HCT116 (cell line): ENCODE measurements around the gene KNCN. TPM values are rescaled to one million over a fixed set of nuclear protein-coding genes. Genes with fewer than 3 reads are reported as not detected.

ENCODE experiments used
- ATAC-seq: fragments of 200-7000 bp; cut with Tn5 transposase; 2 replicates; pipeline ENCODE4 v1.9.1; 2020; ENCODE audit warnings: mild to moderate bottlenecking, moderate library complexity
- BruUV-seq: library from RNA; stranded (reverse); fragments of 400-500 nt; replicated peaks from 2 replicates; lab custom pipeline; 2021; lab: Mats Ljungman, UMichigan
- CTCF ChIA-PET: fragments of 300-600 bp; sonication (Branson Sonifier 250); formaldehyde crosslinking; loops from one replicate; lab custom pipeline; 2021; ENCODE audit warnings: antibody characterized with exemption; lab: Charles Lee
- POLR2A ChIA-PET: fragments of 300-600, 350-600 bp; sonication (Branson Sonifier 250); formaldehyde crosslinking; loops from one replicate; lab custom pipeline; 2021; ENCODE audit warnings: antibody characterized with exemption; lab: Charles Lee
- RAD21 ChIA-PET, 2 experiments: fragments of 300-600 bp; sonication (Branson Sonifier 250); formaldehyde crosslinking; loops; one replicate each; lab custom pipeline; 2023; ENCODE audit warnings: low total read pairs in 2 of 2; ENCODE audit not compliant: uncharacterized antibody in 2 of 2, unreplicated experiment in 2 of 2, low non-redundant PET in 1 of 2; lab: Charles Lee
- DNase-seq: peaks from one replicate; pipeline ENCODE4 v3.0.0-alpha.2; 2010; ENCODE audit warnings: low read depth, low spot score
- H2AFZ ChIP-seq: fragments of 200-600 bp; shearing (Covaris generic), sonication (generic); 2 replicates; pipeline ENCODE4 v1.6.1; 2017; ENCODE audit warnings: low read depth, mixed run types, mixed read lengths, antibody characterized with exemption, low read length; ENCODE audit not compliant: poor library complexity, severe bottlenecking
- H3K27ac ChIP-seq: 2 replicates; pipeline ENCODE4 v1.5.1; 2012; ENCODE audit warnings: low read depth, low read length
- H3K27me3 ChIP-seq: fragments of 200-600 bp; sonication (generic); 2 replicates; pipeline ENCODE4 v1.6.1; 2016; ENCODE audit warnings: mixed run types, low read length, mixed read lengths; ENCODE audit not compliant: insufficient read depth
- H3K36me3 ChIP-seq, 2 experiments: fragments of 200-500 bp in 1 of 2; fragments of 200-600 bp in 1 of 2; sonication (Bioruptor generic) in 1 of 2; sonication (generic) in 1 of 2; 2 replicates each; pipeline versions ENCODE4 v1.5.1 to v1.6.1; 2014 to 2016; ENCODE audit warnings: low read length in 2 of 2, inconsistent platforms in 1 of 2, mixed read lengths in 1 of 2, mixed run types in 1 of 2; ENCODE audit not compliant: insufficient read depth in 2 of 2, control insufficient read depth in 1 of 2
- H3K4me1 ChIP-seq, 2 experiments: fragments of 200-600 bp in 1 of 2; sonication (generic) in 1 of 2; 2 replicates each; pipeline versions ENCODE4 v1.5.1 to v1.6.1; 2012 to 2017; ENCODE audit warnings: low read length in 2 of 2, inconsistent platforms in 1 of 2, mild to moderate bottlenecking in 1 of 2, mixed read lengths in 1 of 2, mixed run types in 1 of 2, moderate library complexity in 1 of 2; ENCODE audit not compliant: insufficient read depth in 2 of 2, control insufficient read depth in 1 of 2
- H3K4me2 ChIP-seq: fragments of 200-600 bp; sonication (generic); 2 replicates; pipeline ENCODE4 v1.6.1; 2017; ENCODE audit warnings: mixed run types, low read length, mixed read lengths
- H3K4me3 ChIP-seq, 2 experiments: fragments of 200-600 bp in 1 of 2; sonication (generic) in 1 of 2; replicated peaks in 1 of 2; 2 replicates each; pipeline ENCODE4 v1.5.1; 2011 to 2016; ENCODE audit warnings: low read length in 2 of 2, control low read depth in 1 of 2, low read depth in 1 of 2, mild to moderate bottlenecking in 1 of 2, mixed read lengths in 1 of 2, mixed run types in 1 of 2
- H3K79me2 ChIP-seq: fragments of 200-600 bp; sonication (generic); 2 replicates; pipeline ENCODE4 v1.6.1; 2017; ENCODE audit warnings: mild to moderate bottlenecking, mixed run types, low read length, moderate library complexity, mixed read lengths; ENCODE audit not compliant: insufficient read depth
- H3K9ac ChIP-seq: fragments of 200-600 bp; sonication (generic); 2 replicates; pipeline ENCODE4 v1.6.1; 2016; ENCODE audit warnings: low read length, mixed read lengths
- H3K9me2 ChIP-seq: fragments of 200-600 bp; sonication (generic), shearing (Covaris generic); 2 replicates; pipeline ENCODE4 v1.6.1; 2017; ENCODE audit warnings: mixed run types, mild to moderate bottlenecking, moderate library complexity; ENCODE audit not compliant: insufficient read depth
- H3K9me3 ChIP-seq, 2 experiments: fragments of 200-500 bp in 1 of 2; fragments of 200-600 bp in 1 of 2; sonication (Bioruptor generic) in 1 of 2; sonication (generic) in 1 of 2; 2 replicates each; pipeline ENCODE4 v1.6.1; 2014 to 2017; ENCODE audit warnings: low read length in 2 of 2, mixed read lengths in 2 of 2, inconsistent platforms in 1 of 2, low read depth in 1 of 2, mild to moderate bottlenecking in 1 of 2, mixed run types in 1 of 2, moderate library complexity in 1 of 2; ENCODE audit not compliant: control insufficient read depth in 1 of 2, insufficient read depth in 1 of 2
- H4K20me1 ChIP-seq: fragments of 200-600 bp; sonication (generic), shearing (Covaris generic); 2 replicates; pipeline ENCODE4 v1.6.1; 2017; ENCODE audit warnings: mixed run types, mild to moderate bottlenecking, moderate library complexity; ENCODE audit not compliant: insufficient read depth
- CBX3 ChIP-seq: IDR thresholded peaks from 2 replicates; pipeline ENCODE4 v1.6.1; 2012; ENCODE audit warnings: low read depth
- CTCF ChIP-seq, 3 experiments: fragments of 200-600 bp in 1 of 3; sonication (generic) in 1 of 3; IDR thresholded peaks in 2 of 3; conservative IDR thresholded peaks in 1 of 3; 2 replicates each; pipeline ENCODE4 v1.5.1; 2012 to 2017; ENCODE audit warnings: low read depth in 2 of 3, low read length in 2 of 3, antibody characterized with exemption in 1 of 3, borderline replicate concordance in 1 of 3, control low read depth in 1 of 3, mild to moderate bottlenecking in 1 of 3, mixed read lengths in 1 of 3, mixed run types in 1 of 3, moderate library complexity in 1 of 3; ENCODE audit not compliant: insufficient read depth in 1 of 3
- EZH2 ChIP-seq: fragments of 200-600 bp; sonication (generic); IDR thresholded peaks from 2 replicates; pipeline ENCODE4 v1.6.1; 2017; ENCODE audit warnings: antibody characterized with exemption, mixed run types
- RAD21 ChIP-seq: IDR thresholded peaks from 2 replicates; pipeline ENCODE4 v1.6.1; 2012; ENCODE audit warnings: low read depth, mild to moderate bottlenecking
- SRF ChIP-seq: IDR thresholded peaks from 2 replicates; pipeline ENCODE4 v1.6.1; 2012; ENCODE audit warnings: low read depth
- YY1 ChIP-seq: IDR thresholded peaks from 2 replicates; pipeline ENCODE4 v1.6.1; 2011; ENCODE audit warnings: low read length, low read depth, moderate library complexity, mild to moderate bottlenecking; ENCODE audit not compliant: insufficient replicate concordance; ENCODE audit errors: extremely low read depth
- ZFX ChIP-seq: fragments of 450-650 bp; IDR thresholded peaks from 2 replicates; pipeline ENCODE4 v1.6.1; 2017
- intact Hi-C: fragments of 100-400 bp; cut with micrococcal nuclease; formaldehyde crosslinking; loops from 2 replicates; pipeline ENCODE4 v1.10.0; 2022
- total RNA-seq: library from RNA; stranded (reverse); gene quantifications from one replicate; pipeline ENCODE4 v1.2.1, GENCODE V29; 2021; ENCODE audit not compliant: unreplicated experiment

Gene KNCN
- total RNA-seq, 1 experiment from 2014 or later: not detected

GRCh38 chr1:46536527-46536926, 14.9 kb downstream of the KNCN start:
- Histone ChIP-seq H3K9ac (no peak overlapping the region), H3K9me3 (no peaks in the 10 kb centered on the region), H3K36me3 (no peaks in the 10 kb centered on the region), H3K4me2 (no peak overlapping the region), H3K9me2 (no peaks in the 10 kb centered on the region)
- TF ChIP-seq YY1: no peak
- TF ChIP-seq EZH2: no peak
- TF ChIP-seq SRF: no peak
- no peak for TF ChIP-seq CBX3
- TF ChIP-seq, all 23 proteins: peak for 0
- ChIA-PET CTCF (interaction anchor here (0.7 to 2.5 kb wide), 2 partner anchors 95 to 127 kb away, joined by 5 to 18 read pairs; no protein-coding TSS in a partner anchor), POLR2A (no interaction called here), RAD21 (no interaction called here)
- BruUV-seq: no TSS peak
- Histone ChIP-seq H3K27me3 (0 out of 2 replicates have a peak, but pooled peaks cover 3% of the 10 kb centered on the region), H4K20me1 (no peaks in the 10 kb centered on the region), H3K4me1 (peaks cover 2 to 15% of the 10 kb centered on the region in 2 experiments; a peak in 3 of 4 replicates), H3K27ac (no peak overlapping the region), H3K4me3 (no peak overlapping the region), H3K79me2 (no peaks in the 10 kb centered on the region), H2AFZ (no peak overlapping the region)
- no peak for DNase-seq
- intact Hi-C loops: loop anchor here (5.0 kb wide), 1 partner anchor 191 kb away; no protein-coding TSS in a partner anchor
- ATAC-seq: no peak

- Histone ChIP-seq H3K4me2 (peak overlapping the region; percentile 44), H3K4me3 (no peak overlapping the region), H3K36me3 (no peaks in the 10 kb centered on the region), H2AFZ (peak overlapping the region; percentile 76), H3K79me2 (no peaks in the 10 kb centered on the region), H3K27ac (no peak overlapping the region), H4K20me1 (no peaks in the 10 kb centered on the region), H3K27me3 (0 out of 2 replicates have a peak, but pooled peaks cover 3% of the 10 kb centered on the region), H3K9me3 (no peaks in the 10 kb centered on the region), H3K9me2 (no peaks in the 10 kb centered on the region), H3K9ac (no peak overlapping the region), H3K4me1 (peaks cover 2 to 20% of the 10 kb centered on the region in 2 experiments; a peak in 3 of 4 replicates)
- peak; percentile 48 for DNase-seq
- POLR2A ChIA-PET: no interaction called here
- no TSS peak for BruUV-seq
- RAD21 ChIA-PET: interaction anchor here in 1 of 2 experiments (0.7 to 1.6 kb wide), 2 partner anchors 57 to 88 kb away, joined by 3 to 4 read pairs; no protein-coding TSS in a partner anchor
- CTCF ChIA-PET: interaction anchor here (0.8 to 2.5 kb wide), 9 partner anchors 9 to 129 kb away, joined by 3 to 18 read pairs (median 6); partner anchors contain the start of gene DMBX1
- TF ChIP-seq ZFX: no peak
- peak; percentile 68 for TF ChIP-seq RAD21
- peak; percentile 8 for TF ChIP-seq YY1
- peak; percentile 70 to 75 (median 75) for TF ChIP-seq CTCF (IDR thresholded peaks at IDR 0.05 in 2 of 3, conservative IDR thresholded peaks at IDR 0.05 in 1 of 3; ENCODE audit: borderline replicate concordance in 1 of 3, insufficient read depth in 1 of 3, low read depth in 2 of 3, low read length in 2 of 3)
- intact Hi-C loops: loop anchor here (5.0 kb wide), 1 partner anchor 192 kb away; no protein-coding TSS in a partner anchor
- peak; percentile 92 for ATAC-seq
Measured at GRCh38 chr1:46535063-46535462, 16.4 kb downstream of the KNCN start.
